GM12865 (cell line): ENCODE results near the gene SLC1A5.
A peak's percentile ranks its signal among the peaks of the same experiment; 100 is the strongest.
"Not testable (repeated sequence)": the region's sequence is repeated elsewhere in the genome, so short reads cannot be mapped to it uniquely, and the experiment has no call there.

ENCODE experiments used
- DNase-seq: peaks from one replicate; pipeline ENCODE4 v3.0.0; 2010; ENCODE audit warnings: low read depth
- H3K4me3 ChIP-seq: 2 replicates; pipeline ENCODE4 v1.5.1; 2011; ENCODE audit warnings: mild to moderate bottlenecking, low read depth, low read length, control low read depth
- CTCF ChIP-seq: IDR thresholded peaks from 2 replicates; pipeline ENCODE4 v1.5.1; 2011; ENCODE audit warnings: low read length, control low read depth, low read depth, inconsistent platforms; ENCODE audit not compliant: insufficient read depth; ENCODE audit errors: missing control alignments

Gene SLC1A5

GRCh38 chr19:46824890-46825730, 36.7 kb upstream of the SLC1A5 start:
- peak; percentile 9 for TF ChIP-seq CTCF
- peak; percentile 58 for DNase-seq
- no peak overlapping the region; the same call in 1 of the 2 replicates for H3K4me3 ChIP-seq

- TF ChIP-seq CTCF: no peak
- DNase-seq: no peak
- H3K4me3 ChIP-seq: no peak overlapping the region
Observed at GRCh38 chr19:46823049-46823448, 34.7 kb upstream of the SLC1A5 start.

- not testable (repeated sequence) for H3K4me3 ChIP-seq, DNase-seq
Observed at GRCh38 chr19:46822410-46822787, 34.0 kb upstream of the SLC1A5 start.

DNA sequence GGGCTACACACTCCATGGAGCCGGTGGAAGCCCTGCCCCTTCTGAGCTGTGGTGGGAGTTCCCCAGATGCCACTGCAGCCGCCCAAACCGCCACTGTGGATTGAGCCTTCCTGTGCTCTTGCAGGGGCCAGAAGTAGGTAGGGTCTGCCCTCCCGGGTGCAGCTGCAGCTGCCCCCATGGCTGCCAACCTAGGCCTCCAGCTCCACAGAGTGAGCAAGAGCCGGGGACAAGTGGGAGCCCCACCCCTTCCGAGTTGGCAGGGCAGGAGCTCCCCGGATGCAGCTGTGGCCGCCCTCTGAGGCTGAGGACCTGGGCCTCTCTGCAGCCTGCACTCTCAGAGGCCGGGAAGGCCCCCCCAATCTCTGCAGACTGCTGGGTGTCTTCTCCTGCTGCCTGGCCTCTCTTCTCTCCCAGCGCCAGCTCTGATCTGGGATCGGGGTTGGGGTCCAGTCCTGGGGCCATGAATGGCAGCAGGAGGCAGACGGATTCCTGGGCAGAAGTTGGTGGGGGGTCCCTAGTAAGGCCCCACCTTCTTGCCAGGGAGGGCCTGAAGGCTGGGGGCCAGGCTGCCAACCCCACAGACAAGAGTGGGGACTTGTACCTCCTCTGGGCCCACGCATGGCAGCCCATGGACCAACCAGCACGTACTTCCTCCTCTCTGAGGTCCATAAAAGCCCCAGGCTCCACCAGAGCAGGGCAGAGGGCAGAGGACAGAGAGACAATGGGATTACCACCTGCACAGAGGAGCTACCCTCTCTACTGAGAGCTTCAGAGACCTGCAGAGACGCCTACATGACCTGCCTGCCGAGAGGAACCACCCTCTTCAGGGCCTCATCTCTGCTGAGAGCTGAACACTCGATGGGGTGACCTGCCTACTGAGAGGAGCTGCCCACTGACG, 33.4 kb upstream of the SLC1A5 start:
- peak overlapping the region; percentile 30 for H3K4me3 ChIP-seq

DNA sequence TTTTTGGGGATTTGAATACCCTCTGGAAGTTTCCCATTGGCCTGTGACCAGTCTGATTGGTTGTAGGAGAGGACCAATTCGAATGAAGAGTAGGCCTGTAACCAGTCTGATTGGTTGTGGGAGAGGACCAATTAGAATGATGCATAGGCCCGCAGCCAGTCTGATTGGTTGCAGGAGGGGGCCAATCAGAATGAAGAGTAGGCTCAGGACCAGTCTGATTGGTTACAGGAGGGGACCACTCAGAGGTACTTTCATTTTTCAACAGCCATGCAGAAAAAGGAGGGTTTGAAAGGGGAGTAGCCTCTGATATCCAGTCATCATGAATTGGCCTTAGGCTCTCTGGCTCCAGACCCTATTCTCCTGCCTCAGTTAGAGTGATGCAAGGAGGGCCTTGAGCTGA, 30.4 kb upstream of the SLC1A5 start:
- no peak for TF ChIP-seq CTCF
- no peak overlapping the region for H3K4me3 ChIP-seq
- DNase-seq: peak; percentile 53

More for the DNA sequence above, 33.4 kb upstream of the SLC1A5 start:
- TF ChIP-seq CTCF: no peak
- DNase-seq: peak; percentile 65

DNA sequence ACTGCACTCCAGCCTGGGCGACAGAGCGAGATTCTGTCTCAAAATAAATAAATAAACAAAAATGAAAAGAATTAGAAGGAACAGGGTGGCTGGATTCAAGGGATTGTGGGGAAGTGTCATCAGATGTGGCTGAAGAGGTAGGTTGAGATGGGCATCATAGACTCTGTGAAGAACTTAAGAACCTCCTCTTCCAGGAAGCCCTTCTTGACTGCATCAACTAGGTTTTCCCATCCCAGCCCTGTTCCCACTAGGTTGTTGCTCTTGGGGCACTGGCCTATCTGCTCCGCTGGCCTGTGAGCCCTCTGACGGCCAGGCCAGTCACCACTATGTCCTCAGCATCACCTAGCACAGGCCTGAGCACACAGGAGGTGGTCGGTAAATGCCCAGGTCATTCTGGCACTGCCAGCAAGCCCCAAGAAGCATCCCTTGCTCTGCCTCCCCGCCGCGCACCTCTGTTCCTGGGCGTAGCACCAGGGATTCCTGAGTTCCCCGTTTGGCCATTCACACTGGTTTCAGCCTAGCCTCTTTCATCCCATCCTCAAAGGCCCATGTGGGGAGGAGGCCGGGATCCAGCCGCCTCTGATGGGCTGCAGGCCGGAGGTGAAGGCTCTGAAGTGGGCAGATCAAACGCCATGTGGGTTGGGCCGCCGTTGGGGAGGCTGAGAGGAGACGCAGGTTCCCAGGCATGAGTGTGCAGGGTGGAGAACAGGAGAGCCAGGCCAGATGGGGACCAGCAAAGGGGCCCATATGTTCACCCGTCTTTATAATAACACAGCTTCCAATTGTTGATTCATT, 27.6 kb upstream of the SLC1A5 start:
- no peak for DNase-seq
- no peak for TF ChIP-seq CTCF
- H3K4me3 ChIP-seq: no peak overlapping the region
